ENCODE measurements around the gene PSMB7. TPM values are rescaled to one million over a fixed set of nuclear protein-coding genes. Genes with fewer than 3 reads are reported as not detected.

The PSMB7 gene
- total RNA-seq, 2 experiments from 2014 or later = 155 to 170 TPM

GRCh38 chr9:124423591-124423990 is 8.3 kb upstream of the PSMB7 start:
- Mint-ChIP-seq H3K36me3 (ENCODE audit: low read depth) (no peaks in the 10 kb centered on the region), H3K4me3 (no peak overlapping the region), H3K27ac (no peak overlapping the region), H3K9me3 (no peaks in the 10 kb centered on the region), H3K27me3 (no peaks in the 10 kb centered on the region), H3K4me1 (ENCODE audit: low read depth) (peaks cover 2% of the 10 kb centered on the region)
- ChIA-PET CTCF (no interaction called here), POLR2A (no interaction called here)
- intact Hi-C loops (cut with micrococcal nuclease) = no loop called here
- no peak for TF ChIP-seq CTCF (IDR thresholded peaks at IDR 0.05)
- no peak for DNase-seq
- no peak for ATAC-seq

GRCh38 chr9:124423155-124423554 is 7.9 kb upstream of the PSMB7 start:
- Mint-ChIP-seq H3K27ac (no peak overlapping the region), H3K9me3 (no peaks in the 10 kb centered on the region), H3K4me1 (ENCODE audit: low read depth) (peaks cover 2% of the 10 kb centered on the region), H3K36me3 (ENCODE audit: low read depth) (no peaks in the 10 kb centered on the region), H3K27me3 (no peaks in the 10 kb centered on the region), H3K4me3 (no peak overlapping the region)
- intact Hi-C loops (cut with micrococcal nuclease) = no loop called here
- no peak for TF ChIP-seq CTCF (IDR thresholded peaks at IDR 0.05)
- ChIA-PET CTCF (interaction anchor here (9.4 kb wide), 1 partner anchor 114 kb away, joined by 93 read pairs; no protein-coding TSS in a partner anchor), POLR2A (no interaction called here)
- ATAC-seq (no peak), DNase-seq (no peak)

GRCh38 chr9:124420991-124421543 is 5.8 kb upstream of the PSMB7 start:
- Mint-ChIP-seq H3K4me3 (no peak overlapping the region), H3K4me1 (ENCODE audit: low read depth) (peaks cover 2% of the 10 kb centered on the region), H3K27ac (no peak overlapping the region), H3K27me3 (no peaks in the 10 kb centered on the region), H3K9me3 (no peaks in the 10 kb centered on the region), H3K36me3 (ENCODE audit: low read depth) (no peaks in the 10 kb centered on the region)
- DNase-seq (no peak), ATAC-seq (no peak)
- CTCF ChIA-PET = interaction anchor here (0.7 to 9.4 kb wide), 12 partner anchors 9 to 196 kb away, joined by 3 to 93 read pairs (median 3); no protein-coding TSS in a partner anchor
- no peak for TF ChIP-seq CTCF (IDR thresholded peaks at IDR 0.05)
- POLR2A ChIA-PET = no interaction called here
- intact Hi-C loops (cut with micrococcal nuclease) = no loop called here

GRCh38 chr9:124419832-124420489 is 4.7 kb upstream of the PSMB7 start:
- POLR2A ChIA-PET = interaction anchor here (0.6 kb wide), 1 partner anchor 154 kb away, joined by 3 read pairs; no protein-coding TSS in a partner anchor
- CTCF ChIA-PET = interaction anchor here (0.7 to 9.4 kb wide), 20 partner anchors 10 to 294 kb away, joined by 3 to 93 read pairs (median 4); no protein-coding TSS in a partner anchor
- H3K4me1 Mint-ChIP-seq (ENCODE audit: low read depth) = peaks cover 3% of the 10 kb centered on the region
- peaks cover 1% of the 10 kb centered on the region for H3K9me3 Mint-ChIP-seq
- TF ChIP-seq CTCF (IDR thresholded peaks at IDR 0.05) = peak; percentile 39
- H3K27me3 Mint-ChIP-seq = no peaks in the 10 kb centered on the region
- intact Hi-C loops (cut with micrococcal nuclease) = loop anchor here (2.0 kb wide), 1 partner anchor 117 kb away; no protein-coding TSS in a partner anchor
- H3K27ac Mint-ChIP-seq = no peak overlapping the region
- peaks cover 2% of the 10 kb centered on the region for H3K36me3 Mint-ChIP-seq (ENCODE audit: low read depth)
- DNase-seq (peak; percentile 8), ATAC-seq (no peak)
- no peak overlapping the region for H3K4me3 Mint-ChIP-seq

- peaks cover 1% of the 10 kb centered on the region for H3K9me3 Mint-ChIP-seq
- ATAC-seq (no peak), DNase-seq (no peak)
- no peak overlapping the region for H3K27ac Mint-ChIP-seq
- H3K27me3 Mint-ChIP-seq = no peaks in the 10 kb centered on the region
- H3K36me3 Mint-ChIP-seq (ENCODE audit: low read depth) = peaks cover 34% of the 10 kb centered on the region
- CTCF ChIA-PET = interaction anchor here (0.6 to 9.4 kb wide), 2 partner anchors 122 to 1179 kb away, joined by 4 to 93 read pairs; no protein-coding TSS in a partner anchor
- intact Hi-C loops (cut with micrococcal nuclease) = no loop called here
- POLR2A ChIA-PET = no interaction called here
- peaks cover 30% of the 10 kb centered on the region for H3K4me1 Mint-ChIP-seq (ENCODE audit: low read depth)
- no peak for TF ChIP-seq CTCF (IDR thresholded peaks at IDR 0.05)
- peak overlapping the region; percentile 94 for H3K4me3 Mint-ChIP-seq
These were observed 726 bp upstream of the PSMB7 start for GRCh38 chr9:124415852-124416484.
